Measurements from ENCODE around the gene OSBP2. TPM values are rescaled to one million over a fixed set of nuclear protein-coding genes. Genes with fewer than 3 reads are reported as not detected.

OSBP2 gene
- total RNA-seq, 1 donor from 2014 or later: 0.58 TPM

- Histone ChIP-seq H3K27me3 (no peaks in the 10 kb centered on the region), H3K4me3 (no peak overlapping the region), H3K4me1 (no peaks in the 10 kb centered on the region), H3K9ac (no peak overlapping the region), H2AFZ (replicated peaks) (no peak overlapping the region), H3F3A (ENCODE audit: low read depth) (no peaks in the 10 kb centered on the region), H3K36me3 (no peaks in the 10 kb centered on the region), H3K9me3 (ENCODE audit: low read depth) (no peaks in the 10 kb centered on the region), H3K4me2 (no peak overlapping the region), H4K20me1 (ENCODE audit: low read depth) (no peaks in the 10 kb centered on the region), H3K79me2 (ENCODE audit: low read depth) (no peaks in the 10 kb centered on the region), H3K27ac (no peak overlapping the region)
- H3K27ac Mint-ChIP-seq: no peak overlapping the region
- no peaks in the 10 kb centered on the region for H3K4me1 Mint-ChIP-seq
- no peak overlapping the region for H3K4me3 Mint-ChIP-seq
- no peak for TF ChIP-seq EZH2 (IDR thresholded peaks at IDR 0.05)
- TF ChIP-seq EZH2phosphoT487 (IDR thresholded peaks at IDR 0.05): no peak
- TF ChIP-seq, protein P1, sequence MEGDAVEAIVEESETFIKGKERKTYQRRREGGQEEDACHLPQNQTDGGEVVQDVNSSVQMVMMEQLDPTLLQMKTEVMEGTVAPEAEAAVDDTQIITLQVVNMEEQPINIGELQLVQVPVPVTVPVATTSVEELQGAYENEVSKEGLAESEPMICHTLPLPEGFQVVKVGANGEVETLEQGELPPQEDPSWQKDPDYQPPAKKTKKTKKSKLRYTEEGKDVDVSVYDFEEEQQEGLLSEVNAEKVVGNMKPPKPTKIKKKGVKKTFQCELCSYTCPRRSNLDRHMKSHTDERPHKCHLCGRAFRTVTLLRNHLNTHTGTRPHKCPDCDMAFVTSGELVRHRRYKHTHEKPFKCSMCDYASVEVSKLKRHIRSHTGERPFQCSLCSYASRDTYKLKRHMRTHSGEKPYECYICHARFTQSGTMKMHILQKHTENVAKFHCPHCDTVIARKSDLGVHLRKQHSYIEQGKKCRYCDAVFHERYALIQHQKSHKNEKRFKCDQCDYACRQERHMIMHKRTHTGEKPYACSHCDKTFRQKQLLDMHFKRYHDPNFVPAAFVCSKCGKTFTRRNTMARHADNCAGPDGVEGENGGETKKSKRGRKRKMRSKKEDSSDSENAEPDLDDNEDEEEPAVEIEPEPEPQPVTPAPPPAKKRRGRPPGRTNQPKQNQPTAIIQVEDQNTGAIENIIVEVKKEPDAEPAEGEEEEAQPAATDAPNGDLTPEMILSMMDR (IDR thresholded peaks at IDR 0.05): no peak
- no peak for DNase-seq (ENCODE audit: low spot score)
- H3K36me3 Mint-ChIP-seq: no peaks in the 10 kb centered on the region
- H3K27me3 Mint-ChIP-seq (ENCODE audit: insufficient read depth, low read depth): peaks cover 7% of the 10 kb centered on the region
- no peaks in the 10 kb centered on the region for H3K9me3 Mint-ChIP-seq
These were observed 119.3 kb downstream of the OSBP2 start for GRCh38 chr22:30813936-30814335.

GRCh38 chr22:30816413-30816812 lies 121.7 kb downstream of the OSBP2 start:
- Histone ChIP-seq H2AFZ (replicated peaks) (no peak overlapping the region), H3K27ac (no peak overlapping the region), H3K4me2 (no peak overlapping the region), H4K20me1 (ENCODE audit: low read depth) (no peaks in the 10 kb centered on the region), H3K79me2 (ENCODE audit: low read depth) (no peaks in the 10 kb centered on the region), H3F3A (ENCODE audit: low read depth) (no peaks in the 10 kb centered on the region), H3K4me1 (no peaks in the 10 kb centered on the region), H3K9me3 (ENCODE audit: low read depth) (no peaks in the 10 kb centered on the region), H3K36me3 (no peaks in the 10 kb centered on the region), H3K4me3 (no peak overlapping the region), H3K9ac (no peak overlapping the region), H3K27me3 (peaks cover 13% of the 10 kb centered on the region)
- Mint-ChIP-seq H3K9me3 (no peaks in the 10 kb centered on the region), H3K27me3 (ENCODE audit: insufficient read depth, low read depth) (peaks cover 15% of the 10 kb centered on the region), H3K36me3 (no peaks in the 10 kb centered on the region), H3K27ac (no peak overlapping the region), H3K4me3 (no peak overlapping the region), H3K4me1 (no peaks in the 10 kb centered on the region)
- TF ChIP-seq EZH2 (IDR thresholded peaks at IDR 0.05) (no peak), EZH2phosphoT487 (IDR thresholded peaks at IDR 0.05) (no peak)
- TF ChIP-seq, protein P1 (IDR thresholded peaks at IDR 0.05): no peak
- DNase-seq (ENCODE audit: low spot score): no peak

- H3K27me3 Mint-ChIP-seq (ENCODE audit: insufficient read depth, low read depth): peaks cover 32% of the 10 kb centered on the region
These were observed 126.7 kb downstream of the OSBP2 start for GRCh38 chr22:30821381-30821780.

More at GRCh38 chr22:30821381-30821780, 126.7 kb downstream of the OSBP2 start:
- Histone ChIP-seq H3K9me3 (ENCODE audit: low read depth) (no peaks in the 10 kb centered on the region), H3K27ac (no peak overlapping the region), H3K27me3 (peaks cover 50% of the 10 kb centered on the region), H3K4me1 (peaks cover 5% of the 10 kb centered on the region), H2AFZ (replicated peaks) (no peak overlapping the region), H3F3A (ENCODE audit: low read depth) (no peaks in the 10 kb centered on the region), H3K79me2 (ENCODE audit: low read depth) (no peaks in the 10 kb centered on the region), H4K20me1 (ENCODE audit: low read depth) (no peaks in the 10 kb centered on the region), H3K36me3 (no peaks in the 10 kb centered on the region), H3K4me3 (no peak overlapping the region), H3K4me2 (no peak overlapping the region), H3K9ac (no peak overlapping the region)
- Mint-ChIP-seq H3K27ac (no peak overlapping the region), H3K9me3 (no peaks in the 10 kb centered on the region), H3K36me3 (no peaks in the 10 kb centered on the region), H3K4me1 (peaks cover 5% of the 10 kb centered on the region), H3K4me3 (peak overlapping the region; percentile 4)
- TF ChIP-seq EZH2phosphoT487 (IDR thresholded peaks at IDR 0.05) (no peak), EZH2 (IDR thresholded peaks at IDR 0.05) (no peak)
- TF ChIP-seq, protein P1 (IDR thresholded peaks at IDR 0.05): no peak
- DNase-seq (ENCODE audit: low spot score): no peak

All from neural progenitor cell (in vitro differentiated cells).